Activated T-helper 1 cell treated with anti-CD3 and anti-CD28 coated beads, Interleukin-12 subunit alpha, Interleukin-12 subunit beta, Interleukin-2, Interleukin-4 antibody, amounts not matched to agents 30 ng/mL and 10 ng/mL and 1 ng/mL, durations not matched to agents 14 hours and 24 hours and 36 hours (primary cell): Measurements from ENCODE around the gene MANSC1. TPM values are rescaled to one million over a fixed set of nuclear protein-coding genes. Genes with fewer than 3 reads are reported as not detected.
"Not testable (repeated sequence)": the region's sequence is repeated elsewhere in the genome, so short reads cannot be mapped to it uniquely, and the experiment has no call there.

ENCODE experiments used
- DNase-seq: peaks from one replicate; pipeline ENCODE4 v3.0.0; 2021; ENCODE audit warnings: low spot score
- H3K27ac Mint-ChIP-seq: one replicate; pipeline ENCODE4 v1.8.0; 2021; ENCODE audit warnings: mild to moderate bottlenecking, mixed read lengths
- H3K27me3 Mint-ChIP-seq: one replicate; pipeline ENCODE4 v1.8.0; 2022; ENCODE audit warnings: mild to moderate bottlenecking, moderate library complexity, mixed read lengths; ENCODE audit not compliant: insufficient read depth
- H3K36me3 Mint-ChIP-seq: one replicate; pipeline ENCODE4 v1.8.0; 2021; ENCODE audit warnings: low read depth, mixed read lengths
- H3K4me1 Mint-ChIP-seq: one replicate; pipeline ENCODE4 v1.8.0; 2021; ENCODE audit warnings: low read depth, mixed read lengths
- H3K4me3 Mint-ChIP-seq: one replicate; pipeline ENCODE4 v1.8.0; 2021; ENCODE audit warnings: mild to moderate bottlenecking, moderate library complexity, mixed read lengths
- H3K9me3 Mint-ChIP-seq: one replicate; pipeline ENCODE4 v1.8.0; 2021; ENCODE audit warnings: mixed read lengths
- intact Hi-C: fragments of 100-400 bp; cut with micrococcal nuclease; formaldehyde crosslinking; loops from one replicate; pipeline ENCODE4 v1.15.1; 2024
- total RNA-seq: library from RNA; stranded (reverse); gene quantifications from 2 replicates; pipeline ENCODE4 v1.2.3, GENCODE V29; 2022

Gene MANSC1
- total RNA-seq, 1 donor from 2014 or later, result 1.4 TPM

DNA sequence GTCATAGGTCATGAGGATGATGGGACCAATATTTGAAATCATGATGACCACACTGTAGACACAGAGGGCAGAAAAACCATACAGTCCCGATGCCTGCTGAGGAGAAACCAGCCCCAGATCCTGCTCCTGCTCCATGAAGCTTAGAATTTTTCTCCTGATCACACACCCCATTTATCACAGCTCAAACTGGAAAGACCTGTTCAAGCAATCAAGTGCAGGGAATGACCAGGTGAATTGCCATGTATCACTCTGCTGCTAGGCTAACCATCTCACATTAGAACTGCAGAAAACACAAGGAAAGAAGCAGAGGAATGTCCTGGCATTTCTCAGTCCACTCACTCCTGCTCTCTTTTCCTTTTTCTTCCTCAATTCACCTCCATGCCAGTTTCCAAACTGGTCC, 18.1 kb downstream of the MANSC1 start:
- Mint-ChIP-seq H3K4me1 (peaks cover 39% of the 10 kb centered on the region), H3K9me3 (no peaks in the 10 kb centered on the region), H3K27me3 (no peaks in the 10 kb centered on the region), H3K36me3 (no peaks in the 10 kb centered on the region), H3K27ac (no peak overlapping the region), H3K4me3 (no peak overlapping the region)
- no peak for DNase-seq
- intact Hi-C loops, result no loop called here

DNA sequence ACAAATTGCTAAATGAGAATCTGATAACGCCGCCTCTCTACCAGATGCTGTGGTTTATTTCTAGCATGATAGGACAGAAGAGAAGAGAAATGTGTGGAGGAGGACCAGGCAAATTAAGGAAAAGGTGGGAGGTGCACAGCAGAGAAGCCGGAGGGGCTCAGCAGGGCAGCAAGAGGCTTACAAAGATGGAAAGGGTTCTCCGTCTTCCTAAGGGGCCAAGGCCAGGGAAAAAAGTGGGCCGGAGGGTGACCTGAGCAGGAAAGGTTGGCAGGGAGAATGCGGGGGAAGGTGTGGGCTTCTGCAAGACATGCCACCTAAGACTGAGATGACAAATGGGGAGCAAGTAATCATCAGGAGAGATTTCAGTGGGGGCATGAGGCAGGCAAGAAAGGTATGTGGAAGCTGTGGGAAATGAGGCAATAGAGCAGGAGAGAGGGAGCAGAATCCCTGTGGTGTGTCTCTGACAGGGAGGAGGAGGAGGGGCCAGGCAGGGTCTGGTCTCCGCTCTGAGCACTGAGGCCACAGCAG, 18.7 kb downstream of the MANSC1 start:
- no peak overlapping the region for H3K27ac Mint-ChIP-seq
- H3K36me3 Mint-ChIP-seq, result no peaks in the 10 kb centered on the region

DNA sequence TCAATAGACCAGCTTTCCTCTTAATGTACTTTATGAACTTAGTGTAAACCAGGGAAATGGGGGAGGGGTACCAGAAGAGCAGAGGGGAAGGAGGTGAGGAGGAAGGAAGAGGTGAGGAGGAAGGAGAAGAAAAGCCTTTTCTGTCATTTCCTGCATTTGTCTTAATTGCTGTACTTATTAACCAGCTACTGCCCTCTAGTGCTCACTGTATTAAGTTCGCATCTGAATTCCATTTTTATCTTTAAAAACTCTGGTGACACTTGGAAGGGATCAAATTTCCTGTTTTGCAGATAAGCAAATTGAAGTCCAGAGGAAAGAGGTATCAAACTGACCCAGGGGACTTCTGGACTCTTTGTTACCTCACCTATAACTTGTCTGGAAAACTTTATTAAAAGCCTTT, 22.2 kb downstream of the MANSC1 start:
- intact Hi-C loops, result loop anchor here (1.0 to 5.0 kb wide), 4 partner anchors 247 to 773 kb away; no protein-coding TSS in a partner anchor
- no peak for DNase-seq
- H3K9me3 Mint-ChIP-seq, result no peaks in the 10 kb centered on the region
- no peaks in the 10 kb centered on the region for H3K36me3 Mint-ChIP-seq
- no peak overlapping the region for H3K27ac Mint-ChIP-seq
- peaks cover 2% of the 10 kb centered on the region for H3K27me3 Mint-ChIP-seq
- peaks cover 13% of the 10 kb centered on the region for H3K4me1 Mint-ChIP-seq
- H3K4me3 Mint-ChIP-seq, result no peak overlapping the region

More for the DNA sequence above, 18.7 kb downstream of the MANSC1 start:
- no peak for DNase-seq
- H3K4me3 Mint-ChIP-seq, result no peak overlapping the region
- intact Hi-C loops, result no loop called here
- no peaks in the 10 kb centered on the region for H3K27me3 Mint-ChIP-seq
- H3K9me3 Mint-ChIP-seq, result no peaks in the 10 kb centered on the region
- H3K4me1 Mint-ChIP-seq, result peaks cover 37% of the 10 kb centered on the region

DNA sequence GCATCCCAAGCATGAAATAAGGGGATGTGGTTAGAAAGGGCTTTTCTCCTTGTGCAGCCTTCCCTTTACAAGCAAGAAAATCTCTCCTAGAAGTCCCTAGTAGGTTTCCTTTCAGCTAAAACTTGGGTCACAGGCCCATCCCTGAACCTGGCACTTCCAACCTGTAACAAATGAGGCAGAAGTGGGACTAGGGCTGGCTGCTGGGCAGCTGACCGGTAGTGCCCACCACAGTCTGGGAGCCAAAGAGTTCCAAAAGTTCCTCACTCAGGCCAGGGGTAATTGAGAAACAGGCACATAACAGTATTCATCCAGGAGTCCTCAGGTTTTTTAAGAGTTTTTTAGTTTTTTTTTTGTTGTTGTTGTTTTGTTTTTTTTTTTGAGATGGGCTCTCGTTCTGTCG, 23.8 kb downstream of the MANSC1 start:
- Mint-ChIP-seq H3K4me1 (peaks cover 13% of the 10 kb centered on the region), H3K27ac (no peak overlapping the region), H3K36me3 (no peaks in the 10 kb centered on the region), H3K27me3 (peaks cover 3% of the 10 kb centered on the region), H3K9me3 (no peaks in the 10 kb centered on the region), H3K4me3 (no peak overlapping the region)
- no peak for DNase-seq
- intact Hi-C loops, result loop anchor here (2.0 to 5.0 kb wide), 2 partner anchors 289 to 771 kb away; no protein-coding TSS in a partner anchor

DNA sequence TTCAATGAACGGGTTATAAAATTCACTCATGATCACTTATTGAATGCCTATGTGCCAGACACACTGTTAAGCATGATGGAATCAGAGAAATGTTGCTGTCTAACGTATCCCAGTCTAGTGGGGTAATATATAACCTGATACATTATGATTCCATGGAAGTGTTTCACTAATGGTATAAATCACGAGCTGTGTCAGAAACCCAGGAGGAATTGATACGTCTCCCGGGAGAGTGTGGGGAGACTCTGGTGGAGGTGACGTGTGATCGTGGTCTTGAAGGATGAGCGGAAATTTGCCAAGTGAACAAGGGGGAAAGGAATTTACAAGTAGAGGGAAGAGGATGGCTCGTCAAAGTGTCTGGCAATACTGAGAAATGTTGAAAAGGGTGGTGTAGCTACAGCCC, 26.5 kb downstream of the MANSC1 start:
- H3K27me3 Mint-ChIP-seq, result peaks cover 8% of the 10 kb centered on the region
- H3K9me3 Mint-ChIP-seq, result no peaks in the 10 kb centered on the region
- no peak for DNase-seq
- no peaks in the 10 kb centered on the region for H3K36me3 Mint-ChIP-seq
- intact Hi-C loops, result no loop called here
- no peak overlapping the region for H3K4me3 Mint-ChIP-seq
- peaks cover 9% of the 10 kb centered on the region for H3K4me1 Mint-ChIP-seq
- no peak overlapping the region for H3K27ac Mint-ChIP-seq

DNA sequence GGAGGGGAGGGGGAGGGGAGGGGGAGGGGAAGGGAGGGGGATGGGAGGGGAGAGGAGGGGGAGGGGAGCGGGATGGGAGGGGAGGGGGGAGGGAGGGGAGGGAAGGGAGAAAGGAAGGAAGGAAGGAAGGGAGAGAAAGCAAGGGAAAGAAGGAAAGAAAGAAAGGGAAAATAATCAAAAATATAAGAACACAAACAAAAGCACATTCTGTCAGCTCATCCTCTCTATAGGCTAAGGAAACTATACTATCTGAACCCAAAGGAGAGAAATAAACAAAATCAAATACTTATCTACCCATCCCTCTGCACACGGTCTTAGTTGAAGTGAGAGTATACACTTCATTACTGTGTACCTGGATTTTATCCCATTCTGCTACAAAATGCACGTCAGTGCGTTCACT, 26.9 kb downstream of the MANSC1 start:
- no peak overlapping the region for H3K4me3 Mint-ChIP-seq
- no peak for DNase-seq
- intact Hi-C loops, result no loop called here
- no peaks in the 10 kb centered on the region for H3K36me3 Mint-ChIP-seq
- no peaks in the 10 kb centered on the region for H3K9me3 Mint-ChIP-seq
- H3K4me1 Mint-ChIP-seq, result peaks cover 9% of the 10 kb centered on the region
- H3K27me3 Mint-ChIP-seq, result peaks cover 8% of the 10 kb centered on the region
- no peak overlapping the region for H3K27ac Mint-ChIP-seq

DNA sequence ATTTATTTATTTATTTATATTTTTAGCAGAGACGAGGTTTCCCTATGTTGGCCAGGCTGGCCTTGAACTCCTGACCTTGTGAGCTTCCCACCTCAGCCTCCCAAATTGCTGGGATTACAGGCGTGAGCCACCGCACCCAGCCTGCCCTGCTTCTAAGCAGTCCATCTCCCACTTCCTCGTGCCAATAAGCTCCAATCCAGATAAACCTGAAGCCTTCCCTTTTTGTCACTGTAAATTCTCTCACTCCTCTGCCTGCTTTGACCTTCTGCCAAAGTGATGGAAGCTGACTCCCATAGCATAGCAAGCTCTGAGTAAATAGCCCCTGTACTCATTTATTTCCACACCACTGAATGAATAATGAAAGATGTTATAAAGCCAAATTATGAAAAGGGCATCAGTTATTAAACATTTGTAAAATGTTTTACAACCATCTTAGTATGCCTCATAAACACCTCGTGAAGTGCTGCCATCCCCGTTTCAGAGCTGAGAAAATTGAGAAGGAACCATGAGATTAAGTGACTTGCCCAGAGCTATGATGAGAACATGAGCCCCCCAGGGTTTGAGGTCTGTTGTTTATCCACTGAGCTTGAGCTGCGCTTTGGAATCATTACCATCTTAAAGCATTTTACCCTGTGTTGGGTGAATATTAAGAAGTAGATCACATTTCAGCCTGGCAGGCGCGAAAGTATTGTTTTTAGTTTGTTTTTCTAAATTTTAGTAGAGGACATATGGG, 30.4 kb downstream of the MANSC1 start:
- intact Hi-C loops, result no loop called here
- peaks cover 6% of the 10 kb centered on the region for H3K27me3 Mint-ChIP-seq
- H3K27ac Mint-ChIP-seq, result no peak overlapping the region
- no peak overlapping the region for H3K4me3 Mint-ChIP-seq
- peaks cover 5% of the 10 kb centered on the region for H3K4me1 Mint-ChIP-seq
- H3K9me3 Mint-ChIP-seq, result no peaks in the 10 kb centered on the region
- no peaks in the 10 kb centered on the region for H3K36me3 Mint-ChIP-seq
- DNase-seq, result no peak

DNA sequence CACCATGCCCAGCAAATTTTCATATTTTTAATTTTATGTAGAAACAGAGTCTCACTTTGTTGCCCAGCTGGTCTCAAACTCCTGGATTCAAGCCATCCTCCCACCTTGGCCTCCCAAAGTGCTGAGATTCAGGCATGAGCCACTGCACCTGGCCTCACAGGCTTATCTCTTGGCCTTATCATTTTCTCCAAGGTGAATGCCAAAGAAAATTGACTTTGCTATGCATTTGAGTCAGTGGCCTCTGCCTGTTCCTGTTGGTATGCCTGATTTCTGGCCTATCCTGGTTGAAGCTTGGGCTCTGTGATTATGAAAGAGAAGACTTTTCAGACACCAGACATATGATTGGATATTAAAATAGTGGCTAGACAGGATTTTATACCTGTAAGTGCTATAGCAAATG, 34.2 kb downstream of the MANSC1 start:
- Mint-ChIP-seq H3K4me1 (no peaks in the 10 kb centered on the region), H3K27ac (no peak overlapping the region), H3K36me3 (no peaks in the 10 kb centered on the region), H3K27me3 (peaks cover 3% of the 10 kb centered on the region), H3K4me3 (no peak overlapping the region), H3K9me3 (no peaks in the 10 kb centered on the region)
- no peak for DNase-seq
- intact Hi-C loops, result no loop called here

DNA sequence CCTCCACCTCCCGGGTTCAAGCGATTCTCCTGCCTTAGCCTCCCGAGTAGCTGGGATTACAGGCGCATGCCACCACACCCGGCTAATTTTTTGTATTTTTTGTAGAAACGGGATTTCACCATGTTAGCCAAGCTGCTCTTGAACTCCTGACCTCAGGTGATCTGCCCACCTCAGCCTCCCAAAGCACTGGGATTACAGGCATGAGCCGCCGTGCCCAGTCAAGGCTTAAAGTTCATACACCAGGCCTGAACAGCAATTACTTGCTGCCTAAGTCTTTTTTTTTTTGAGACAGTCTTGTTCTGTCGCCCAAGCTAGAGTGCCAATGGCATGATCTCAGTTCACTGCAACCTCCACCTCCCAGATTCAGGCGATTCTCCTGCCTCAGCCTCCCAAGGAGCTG, 39.3 kb downstream of the MANSC1 start:
- H3K4me1 Mint-ChIP-seq, H3K27me3 Mint-ChIP-seq, intact Hi-C loops, H3K27ac Mint-ChIP-seq, H3K4me3 Mint-ChIP-seq, H3K36me3 Mint-ChIP-seq, H3K9me3 Mint-ChIP-seq, DNase-seq: not testable (repeated sequence)

DNA sequence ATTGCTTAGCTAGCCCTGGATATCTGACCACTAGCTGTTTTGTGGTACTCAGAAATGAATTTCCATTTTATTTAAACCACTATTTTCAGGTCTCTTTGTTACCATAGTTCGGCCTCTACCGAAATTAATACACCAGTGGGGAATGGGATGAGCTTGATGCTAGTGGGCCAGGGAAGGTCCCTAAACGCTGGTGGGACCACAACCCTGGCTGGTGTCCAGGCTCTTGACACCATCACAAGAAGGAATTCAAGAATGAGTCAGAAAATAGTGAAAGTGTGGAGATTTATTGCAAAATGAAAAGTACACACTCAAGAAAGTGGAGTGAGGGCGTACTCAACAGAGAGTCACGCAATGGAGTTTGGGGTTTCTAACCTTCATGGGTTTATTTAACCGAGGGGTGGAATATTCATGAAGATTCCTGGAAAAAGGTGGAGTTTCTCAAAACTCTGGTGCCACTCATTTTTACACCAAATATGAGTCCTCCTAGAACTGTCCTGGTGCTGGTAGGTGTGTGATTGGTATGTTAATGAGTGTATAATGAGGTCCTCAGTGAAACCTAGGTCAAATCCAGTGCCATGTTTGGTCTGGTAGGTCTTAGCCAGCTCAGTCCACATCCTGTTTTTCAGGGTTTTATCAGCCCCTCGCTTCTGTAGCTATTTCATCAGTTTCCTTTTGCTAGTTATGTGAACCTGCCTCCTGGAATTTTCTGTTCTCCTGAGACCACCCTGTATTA, 44.3 kb downstream of the MANSC1 start:
- H3K4me3 Mint-ChIP-seq, result no peak overlapping the region
- peaks cover 3% of the 10 kb centered on the region for H3K9me3 Mint-ChIP-seq
- intact Hi-C loops, result no loop called here
- H3K27ac Mint-ChIP-seq, result no peak overlapping the region
- H3K27me3 Mint-ChIP-seq, result peaks cover 11% of the 10 kb centered on the region
- no peaks in the 10 kb centered on the region for H3K36me3 Mint-ChIP-seq
- DNase-seq, result no peak
- no peaks in the 10 kb centered on the region for H3K4me1 Mint-ChIP-seq

DNA sequence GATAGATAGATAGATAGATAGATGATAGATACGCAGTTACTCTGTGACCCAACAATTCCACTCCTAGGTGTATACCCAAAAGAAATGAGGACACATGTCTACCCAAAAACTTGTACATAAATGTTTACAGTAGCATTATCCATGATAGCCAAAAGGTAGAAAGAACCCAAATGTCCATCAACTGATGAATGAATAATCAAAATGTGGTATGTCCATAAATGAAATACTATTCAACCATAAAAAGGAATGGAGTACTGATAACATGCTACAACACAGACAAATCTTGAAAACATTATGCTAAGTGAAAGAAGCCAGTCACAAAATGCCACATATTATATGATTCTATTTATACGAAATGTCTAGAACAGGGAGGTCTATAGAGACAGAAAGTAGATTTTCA, 47.1 kb downstream of the MANSC1 start:
- H3K4me3 Mint-ChIP-seq, result no peak overlapping the region
- DNase-seq, result no peak
- H3K36me3 Mint-ChIP-seq, result no peaks in the 10 kb centered on the region
- intact Hi-C loops, result no loop called here
- H3K9me3 Mint-ChIP-seq, result peaks cover 3% of the 10 kb centered on the region
- peaks cover 7% of the 10 kb centered on the region for H3K27me3 Mint-ChIP-seq
- H3K4me1 Mint-ChIP-seq, result no peaks in the 10 kb centered on the region
- H3K27ac Mint-ChIP-seq, result no peak overlapping the region

DNA sequence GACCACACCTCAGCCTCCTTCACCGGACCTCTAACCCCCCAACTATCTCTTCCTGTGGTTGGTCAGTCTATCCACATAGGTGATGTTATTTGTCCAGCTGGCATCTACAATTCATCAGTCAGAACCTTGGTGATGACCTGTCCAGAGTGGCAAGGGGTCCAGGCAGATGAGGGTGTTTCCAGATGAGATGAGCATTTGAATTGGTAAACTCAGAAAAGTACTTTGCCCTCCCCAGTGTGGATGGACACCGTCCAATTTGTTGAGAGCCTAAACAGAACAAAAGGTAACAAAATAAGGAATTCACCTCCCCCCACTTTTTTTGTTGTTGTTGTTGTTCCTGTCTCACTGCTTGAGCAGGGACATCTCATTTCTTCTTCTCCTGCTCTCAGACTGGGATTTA, 48.9 kb downstream of the MANSC1 start:
- peaks cover 3% of the 10 kb centered on the region for H3K27me3 Mint-ChIP-seq
- intact Hi-C loops, result no loop called here
- no peak for DNase-seq
- H3K36me3 Mint-ChIP-seq, result no peaks in the 10 kb centered on the region
- no peak overlapping the region for H3K4me3 Mint-ChIP-seq
- no peaks in the 10 kb centered on the region for H3K4me1 Mint-ChIP-seq
- no peak overlapping the region for H3K27ac Mint-ChIP-seq
- peaks cover 3% of the 10 kb centered on the region for H3K9me3 Mint-ChIP-seq

DNA sequence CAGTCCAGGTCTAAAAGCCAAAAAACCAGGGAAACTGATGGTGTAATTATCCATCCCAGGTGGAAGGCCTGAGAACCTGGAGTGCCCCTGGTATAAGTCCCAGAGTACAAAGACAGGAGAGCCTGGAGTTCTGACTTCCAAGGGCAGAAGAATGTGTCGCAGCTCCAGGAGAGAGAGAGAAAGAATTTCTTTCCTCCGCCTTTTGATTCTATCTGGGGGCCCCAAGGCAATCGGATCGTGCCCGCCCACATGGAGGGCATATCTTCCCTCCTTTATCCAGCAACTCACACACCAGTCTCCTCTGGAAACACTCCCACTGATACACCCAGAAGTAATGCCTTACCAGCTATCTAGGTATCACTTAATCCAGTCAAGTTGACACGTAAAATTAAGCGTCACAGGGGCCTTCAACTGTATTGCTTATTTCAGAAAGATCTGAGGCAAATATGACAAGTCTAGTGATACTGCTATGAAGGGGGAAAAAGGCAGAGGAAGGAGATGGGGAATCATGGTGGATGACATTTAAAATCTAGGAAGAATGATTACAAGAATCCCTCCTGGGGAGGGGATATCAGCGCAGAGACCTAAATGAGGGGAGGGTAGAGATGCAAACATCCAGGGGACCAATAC, 52.7 kb downstream of the MANSC1 start:
- Mint-ChIP-seq H3K27ac (no peak overlapping the region), H3K4me3 (no peak overlapping the region), H3K36me3 (no peaks in the 10 kb centered on the region), H3K9me3 (no peaks in the 10 kb centered on the region), H3K27me3 (peaks cover 7% of the 10 kb centered on the region), H3K4me1 (no peaks in the 10 kb centered on the region)
- intact Hi-C loops, result no loop called here
- DNase-seq, result no peak
